ENCODE results near the gene FGFBP1. TPM values are rescaled to one million over a fixed set of nuclear protein-coding genes. Genes with fewer than 3 reads are reported as not detected.

Gene FGFBP1
- total RNA-seq, 1 donor from 2014 or later, result not detected

- no peak overlapping the region for H3K27ac ChIP-seq
- TF ChIP-seq EZH2phosphoT487 (IDR thresholded peaks at IDR 0.05), result no peak
- TF ChIP-seq EZH2 (IDR thresholded peaks at IDR 0.05), result no peak
- no peak for TF ChIP-seq CTCF (IDR thresholded peaks at IDR 0.05)
- H3F3A ChIP-seq (ENCODE audit: low read depth), result no peaks in the 10 kb centered on the region
- no peaks in the 10 kb centered on the region for H3K9me3 ChIP-seq (ENCODE audit: low read depth)
- no peak overlapping the region for H3K27ac Mint-ChIP-seq
- no peak for DNase-seq (ENCODE audit: low spot score)
- H4K20me1 ChIP-seq (ENCODE audit: low read depth), result no peaks in the 10 kb centered on the region
- no peak overlapping the region for H3K4me2 ChIP-seq
- H3K27me3 ChIP-seq, result no peaks in the 10 kb centered on the region
- no peaks in the 10 kb centered on the region for H3K9me3 Mint-ChIP-seq
- no peak overlapping the region for H3K4me3 Mint-ChIP-seq
- H3K4me1 ChIP-seq, result peaks cover 13% of the 10 kb centered on the region
- no peak overlapping the region for H3K4me3 ChIP-seq
- H3K9ac ChIP-seq, result no peak overlapping the region
- no peaks in the 10 kb centered on the region for H3K79me2 ChIP-seq (ENCODE audit: low read depth)
- peaks cover 3% of the 10 kb centered on the region for H3K27me3 Mint-ChIP-seq (ENCODE audit: insufficient read depth, low read depth)
- H2AFZ ChIP-seq (replicated peaks), result no peak overlapping the region
- H3K36me3 Mint-ChIP-seq, result no peaks in the 10 kb centered on the region
- H3K4me1 Mint-ChIP-seq, result peaks cover 15% of the 10 kb centered on the region
- H3K36me3 ChIP-seq, result no peaks in the 10 kb centered on the region
These were observed 41.0 kb downstream of the FGFBP1 start for GRCh38 chr4:15897577-15897976.

- Mint-ChIP-seq H3K4me1 (peaks cover 28% of the 10 kb centered on the region), H3K36me3 (no peaks in the 10 kb centered on the region), H3K9me3 (no peaks in the 10 kb centered on the region), H3K27ac (no peak overlapping the region), H3K4me3 (no peak overlapping the region), H3K27me3 (ENCODE audit: insufficient read depth, low read depth) (peaks cover 3% of the 10 kb centered on the region)
- H3K36me3 ChIP-seq, result no peaks in the 10 kb centered on the region
- DNase-seq (ENCODE audit: low spot score), result no peak
- no peak overlapping the region for H3K9ac ChIP-seq
- peaks cover 27% of the 10 kb centered on the region for H3K4me1 ChIP-seq
- H3K4me3 ChIP-seq, result no peak overlapping the region
- no peaks in the 10 kb centered on the region for H3K79me2 ChIP-seq (ENCODE audit: low read depth)
- H2AFZ ChIP-seq (replicated peaks), result no peak overlapping the region
- TF ChIP-seq CTCF (IDR thresholded peaks at IDR 0.05), result no peak
- no peak for TF ChIP-seq EZH2phosphoT487 (IDR thresholded peaks at IDR 0.05)
- TF ChIP-seq EZH2 (IDR thresholded peaks at IDR 0.05), result no peak
- no peak overlapping the region for H3K27ac ChIP-seq
- peaks cover 14% of the 10 kb centered on the region for H3F3A ChIP-seq (ENCODE audit: low read depth)
- H4K20me1 ChIP-seq (ENCODE audit: low read depth), result no peaks in the 10 kb centered on the region
- no peaks in the 10 kb centered on the region for H3K9me3 ChIP-seq (ENCODE audit: low read depth)
- H3K27me3 ChIP-seq, result no peaks in the 10 kb centered on the region
- no peak overlapping the region for H3K4me2 ChIP-seq
These were observed 43.3 kb downstream of the FGFBP1 start for GRCh38 chr4:15894921-15895916.

GRCh38 chr4:15894393-15894792 is 44.1 kb downstream of the FGFBP1 start:
- no peak overlapping the region for H3K4me3 ChIP-seq
- H3K36me3 Mint-ChIP-seq, result no peaks in the 10 kb centered on the region
- TF ChIP-seq CTCF (IDR thresholded peaks at IDR 0.05), result no peak
- peaks cover 3% of the 10 kb centered on the region for H3K27me3 Mint-ChIP-seq (ENCODE audit: insufficient read depth, low read depth)
- no peak overlapping the region for H2AFZ ChIP-seq (replicated peaks)
- no peak for DNase-seq (ENCODE audit: low spot score)
- no peaks in the 10 kb centered on the region for H3K27me3 ChIP-seq
- no peak overlapping the region for H3K4me3 Mint-ChIP-seq
- H3K9me3 ChIP-seq (ENCODE audit: low read depth), result no peaks in the 10 kb centered on the region
- H3K9me3 Mint-ChIP-seq, result no peaks in the 10 kb centered on the region
- H3K9ac ChIP-seq, result no peak overlapping the region
- peaks cover 32% of the 10 kb centered on the region for H3K4me1 Mint-ChIP-seq
- H3K27ac ChIP-seq, result no peak overlapping the region
- H3K4me2 ChIP-seq, result no peak overlapping the region
- H4K20me1 ChIP-seq (ENCODE audit: low read depth), result no peaks in the 10 kb centered on the region
- H3K27ac Mint-ChIP-seq, result no peak overlapping the region
- peaks cover 14% of the 10 kb centered on the region for H3F3A ChIP-seq (ENCODE audit: low read depth)
- no peaks in the 10 kb centered on the region for H3K36me3 ChIP-seq
- H3K79me2 ChIP-seq (ENCODE audit: low read depth), result no peaks in the 10 kb centered on the region
- peaks cover 27% of the 10 kb centered on the region for H3K4me1 ChIP-seq

Data from neural progenitor cell (in vitro differentiated cells).